C4-2B (cell line): ENCODE measurements around the gene NCOA4.

Source experiments
- ZFX ChIP-seq: fragments of 450-650 bp; IDR thresholded peaks from 2 replicates; pipeline ENCODE4 v1.6.1; 2017
- TF ChIP-seq, protein P1 (sequence below): fragments of 450-650 bp; conservative IDR thresholded peaks from 2 replicates; pipeline ENCODE4 v1.5.1; 2017; ENCODE audit warnings: mild to moderate bottlenecking

DNA sequence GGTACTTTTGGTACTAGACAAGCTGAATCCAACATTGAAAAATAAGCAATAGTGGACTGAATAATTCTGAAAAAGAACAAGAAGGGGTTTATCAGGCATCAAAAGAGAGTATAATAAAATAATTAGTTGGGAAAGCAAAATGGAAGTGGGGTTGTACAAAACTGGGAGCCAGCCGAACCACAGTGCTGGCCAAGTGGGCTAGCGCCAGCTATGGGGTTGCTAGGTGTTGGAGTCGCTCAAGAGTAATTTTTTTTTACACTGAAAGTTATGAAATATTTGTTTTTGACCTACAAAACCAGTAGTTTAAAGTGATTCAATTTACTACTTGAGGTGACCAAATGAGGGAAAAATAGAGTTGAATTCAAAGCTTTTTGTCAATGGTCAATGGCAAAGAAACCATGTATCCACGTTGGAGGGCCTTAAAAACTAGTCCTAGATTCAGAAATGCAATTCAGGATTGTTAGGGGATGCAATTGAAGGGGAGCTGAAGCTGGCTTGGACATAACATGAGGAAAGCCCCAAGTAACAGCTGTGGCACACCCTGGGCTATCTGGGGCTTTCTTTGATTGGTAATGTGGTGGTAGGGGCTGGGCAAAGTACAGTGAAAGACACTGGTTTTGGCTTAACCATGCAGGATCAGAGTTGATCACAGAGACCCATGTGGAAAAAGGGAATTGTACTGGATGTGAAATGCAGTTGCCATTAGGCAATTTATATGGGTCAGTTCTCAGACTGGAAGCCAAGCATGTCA is 43.9 kb upstream of the NCOA4 start:
- TF ChIP-seq, protein P1, sequence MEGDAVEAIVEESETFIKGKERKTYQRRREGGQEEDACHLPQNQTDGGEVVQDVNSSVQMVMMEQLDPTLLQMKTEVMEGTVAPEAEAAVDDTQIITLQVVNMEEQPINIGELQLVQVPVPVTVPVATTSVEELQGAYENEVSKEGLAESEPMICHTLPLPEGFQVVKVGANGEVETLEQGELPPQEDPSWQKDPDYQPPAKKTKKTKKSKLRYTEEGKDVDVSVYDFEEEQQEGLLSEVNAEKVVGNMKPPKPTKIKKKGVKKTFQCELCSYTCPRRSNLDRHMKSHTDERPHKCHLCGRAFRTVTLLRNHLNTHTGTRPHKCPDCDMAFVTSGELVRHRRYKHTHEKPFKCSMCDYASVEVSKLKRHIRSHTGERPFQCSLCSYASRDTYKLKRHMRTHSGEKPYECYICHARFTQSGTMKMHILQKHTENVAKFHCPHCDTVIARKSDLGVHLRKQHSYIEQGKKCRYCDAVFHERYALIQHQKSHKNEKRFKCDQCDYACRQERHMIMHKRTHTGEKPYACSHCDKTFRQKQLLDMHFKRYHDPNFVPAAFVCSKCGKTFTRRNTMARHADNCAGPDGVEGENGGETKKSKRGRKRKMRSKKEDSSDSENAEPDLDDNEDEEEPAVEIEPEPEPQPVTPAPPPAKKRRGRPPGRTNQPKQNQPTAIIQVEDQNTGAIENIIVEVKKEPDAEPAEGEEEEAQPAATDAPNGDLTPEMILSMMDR: no peak
- TF ChIP-seq ZFX: no peak
